Measurements from ENCODE around the gene ACMSD. TPM values are rescaled to one million over a fixed set of nuclear protein-coding genes. Genes with fewer than 3 reads are reported as not detected.

Gene ACMSD
- total and polyA plus RNA-seq, 2 experiments from 2014 or later, result 0.11 TPM; not detected in 1

DNA sequence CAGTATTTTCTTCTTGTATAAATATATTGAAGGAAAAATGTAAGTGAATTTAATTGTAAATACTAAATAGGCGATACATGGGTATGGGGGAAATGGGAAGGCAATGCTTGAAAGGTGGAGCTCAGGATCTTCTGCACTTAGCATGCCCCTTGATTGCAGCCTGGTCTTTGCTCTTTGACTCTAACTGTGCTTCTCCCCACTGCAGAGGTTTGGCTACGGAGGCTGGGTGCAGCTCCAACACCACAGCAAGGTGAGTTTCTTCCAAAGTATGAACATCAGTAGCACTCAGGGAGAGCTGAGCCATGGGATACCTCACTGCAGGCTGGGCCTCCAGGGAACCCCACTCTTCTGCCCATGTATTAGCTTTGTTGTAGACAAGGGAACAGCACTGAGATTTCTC is 6.6 kb downstream of the ACMSD start:
- peaks cover 11% of the 10 kb centered on the region; the same call in 2 of the 3 replicates for H3K4me1 Mint-ChIP-seq
- H3K27ac Mint-ChIP-seq, result no peak overlapping the region

More for the DNA sequence above, 6.6 kb downstream of the ACMSD start:
- no peaks in the 10 kb centered on the region for H3K36me3 ChIP-seq (ENCODE audit: insufficient read depth)
- no peak overlapping the region for H3K4me3 ChIP-seq
- 0 out of 2 replicates have a peak, but pooled peaks cover 3% of the 10 kb centered on the region for H3K9me2 ChIP-seq (ENCODE audit: insufficient read depth)
- H3K27me3 Mint-ChIP-seq (ENCODE audit: insufficient read depth, low read depth, poor library complexity), result peaks cover 2% of the 10 kb centered on the region
- ATAC-seq (no peak), DNase-seq (ENCODE audit: low spot score) (no peak)
- peaks cover 8% of the 10 kb centered on the region; the same call in 2 of the 3 replicates for H3K9me3 Mint-ChIP-seq
- H2AFZ ChIP-seq, result no peak overlapping the region; the same call in 1 of the 2 replicates
- H3K79me2 ChIP-seq (replicated peaks; ENCODE audit: insufficient read depth), result no peaks in the 10 kb centered on the region
- H3K27ac ChIP-seq (ENCODE audit: low read depth), result no peak overlapping the region
- no peaks in the 10 kb centered on the region for H3F3A ChIP-seq (replicated peaks; ENCODE audit: low read depth)
- no peak overlapping the region for H3K4me3 Mint-ChIP-seq
- H4K20me1 ChIP-seq (replicated peaks; ENCODE audit: insufficient read depth), result no peaks in the 10 kb centered on the region
- no peak overlapping the region for H3K4me2 ChIP-seq
- no peaks in the 10 kb centered on the region; the same call in 2 of the 3 replicates for H3K36me3 Mint-ChIP-seq (ENCODE audit: low read depth)
- TF ChIP-seq ZNF114 (CRISPR knock-in tag; IDR thresholded peaks at IDR 0.05), result no peak
- TF ChIP-seq CREB1 (CRISPR knock-in tag; IDR thresholded peaks at IDR 0.05; ENCODE audit: low read depth), result no peak
- no peak for TF ChIP-seq JUNB (IDR thresholded peaks at IDR 0.05; ENCODE audit: unreplicated experiment)
- TF ChIP-seq EZH2 (IDR thresholded peaks at IDR 0.05; ENCODE audit: low read depth, unreplicated experiment), result no peak
- TF ChIP-seq ZNF331 (CRISPR knock-in tag; IDR thresholded peaks at IDR 0.05; ENCODE audit: low read depth), result no peak
- TF ChIP-seq STAT1 (IDR thresholded peaks at IDR 0.05; ENCODE audit: unreplicated experiment), result no peak
- TF ChIP-seq, protein P1, sequence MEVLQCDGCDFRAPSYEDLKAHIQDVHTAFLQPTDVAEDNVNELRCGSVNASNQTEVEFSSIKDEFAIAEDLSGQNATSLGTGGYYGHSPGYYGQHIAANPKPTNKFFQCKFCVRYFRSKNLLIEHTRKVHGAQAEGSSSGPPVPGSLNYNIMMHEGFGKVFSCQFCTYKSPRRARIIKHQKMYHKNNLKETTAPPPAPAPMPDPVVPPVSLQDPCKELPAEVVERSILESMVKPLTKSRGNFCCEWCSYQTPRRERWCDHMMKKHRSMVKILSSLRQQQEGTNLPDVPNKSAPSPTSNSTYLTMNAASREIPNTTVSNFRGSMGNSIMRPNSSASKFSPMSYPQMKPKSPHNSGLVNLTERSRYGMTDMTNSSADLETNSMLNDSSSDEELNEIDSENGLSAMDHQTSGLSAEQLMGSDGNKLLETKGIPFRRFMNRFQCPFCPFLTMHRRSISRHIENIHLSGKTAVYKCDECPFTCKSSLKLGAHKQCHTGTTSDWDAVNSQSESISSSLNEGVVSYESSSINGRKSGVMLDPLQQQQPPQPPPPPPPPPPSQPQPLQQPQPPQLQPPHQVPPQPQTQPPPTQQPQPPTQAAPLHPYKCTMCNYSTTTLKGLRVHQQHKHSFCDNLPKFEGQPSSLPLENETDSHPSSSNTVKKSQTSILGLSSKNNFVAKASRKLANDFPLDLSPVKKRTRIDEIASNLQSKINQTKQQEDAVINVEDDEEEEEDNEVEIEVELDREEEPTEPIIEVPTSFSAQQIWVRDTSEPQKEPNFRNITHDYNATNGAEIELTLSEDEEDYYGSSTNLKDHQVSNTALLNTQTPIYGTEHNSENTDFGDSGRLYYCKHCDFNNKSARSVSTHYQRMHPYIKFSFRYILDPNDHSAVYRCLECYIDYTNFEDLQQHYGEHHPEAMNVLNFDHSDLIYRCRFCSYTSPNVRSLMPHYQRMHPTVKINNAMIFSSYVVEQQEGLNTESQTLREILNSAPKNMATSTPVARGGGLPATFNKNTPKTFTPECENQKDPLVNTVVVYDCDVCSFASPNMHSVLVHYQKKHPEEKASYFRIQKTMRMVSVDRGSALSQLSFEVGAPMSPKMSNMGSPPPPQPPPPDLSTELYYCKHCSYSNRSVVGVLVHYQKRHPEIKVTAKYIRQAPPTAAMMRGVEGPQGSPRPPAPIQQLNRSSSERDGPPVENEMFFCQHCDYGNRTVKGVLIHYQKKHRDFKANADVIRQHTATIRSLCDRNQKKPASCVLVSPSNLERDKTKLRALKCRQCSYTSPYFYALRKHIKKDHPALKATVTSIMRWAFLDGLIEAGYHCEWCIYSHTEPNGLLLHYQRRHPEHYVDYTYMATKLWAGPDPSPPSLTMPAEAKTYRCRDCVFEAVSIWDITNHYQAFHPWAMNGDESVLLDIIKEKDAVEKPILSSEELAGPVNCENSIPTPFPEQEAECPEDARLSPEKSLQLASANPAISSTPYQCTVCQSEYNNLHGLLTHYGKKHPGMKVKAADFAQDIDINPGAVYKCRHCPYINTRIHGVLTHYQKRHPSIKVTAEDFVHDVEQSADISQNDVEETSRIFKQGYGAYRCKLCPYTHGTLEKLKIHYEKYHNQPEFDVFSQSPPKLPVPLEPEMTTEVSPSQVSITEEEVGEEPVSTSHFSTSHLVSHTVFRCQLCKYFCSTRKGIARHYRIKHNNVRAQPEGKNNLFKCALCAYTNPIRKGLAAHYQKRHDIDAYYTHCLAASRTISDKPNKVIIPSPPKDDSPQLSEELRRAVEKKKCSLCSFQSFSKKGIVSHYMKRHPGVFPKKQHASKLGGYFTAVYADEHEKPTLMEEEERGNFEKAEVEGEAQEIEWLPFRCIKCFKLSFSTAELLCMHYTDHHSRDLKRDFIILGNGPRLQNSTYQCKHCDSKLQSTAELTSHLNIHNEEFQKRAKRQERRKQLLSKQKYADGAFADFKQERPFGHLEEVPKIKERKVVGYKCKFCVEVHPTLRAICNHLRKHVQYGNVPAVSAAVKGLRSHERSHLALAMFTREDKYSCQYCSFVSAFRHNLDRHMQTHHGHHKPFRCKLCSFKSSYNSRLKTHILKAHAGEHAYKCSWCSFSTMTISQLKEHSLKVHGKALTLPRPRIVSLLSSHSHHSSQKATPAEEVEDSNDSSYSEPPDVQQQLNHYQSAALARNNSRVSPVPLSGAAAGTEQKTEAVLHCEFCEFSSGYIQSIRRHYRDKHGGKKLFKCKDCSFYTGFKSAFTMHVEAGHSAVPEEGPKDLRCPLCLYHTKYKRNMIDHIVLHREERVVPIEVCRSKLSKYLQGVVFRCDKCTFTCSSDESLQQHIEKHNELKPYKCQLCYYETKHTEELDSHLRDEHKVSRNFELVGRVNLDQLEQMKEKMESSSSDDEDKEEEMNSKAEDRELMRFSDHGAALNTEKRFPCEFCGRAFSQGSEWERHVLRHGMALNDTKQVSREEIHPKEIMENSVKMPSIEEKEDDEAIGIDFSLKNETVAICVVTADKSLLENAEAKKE (CRISPR knock-in tag; IDR thresholded peaks at IDR 0.05), result no peak
- TF ChIP-seq, protein P2, sequence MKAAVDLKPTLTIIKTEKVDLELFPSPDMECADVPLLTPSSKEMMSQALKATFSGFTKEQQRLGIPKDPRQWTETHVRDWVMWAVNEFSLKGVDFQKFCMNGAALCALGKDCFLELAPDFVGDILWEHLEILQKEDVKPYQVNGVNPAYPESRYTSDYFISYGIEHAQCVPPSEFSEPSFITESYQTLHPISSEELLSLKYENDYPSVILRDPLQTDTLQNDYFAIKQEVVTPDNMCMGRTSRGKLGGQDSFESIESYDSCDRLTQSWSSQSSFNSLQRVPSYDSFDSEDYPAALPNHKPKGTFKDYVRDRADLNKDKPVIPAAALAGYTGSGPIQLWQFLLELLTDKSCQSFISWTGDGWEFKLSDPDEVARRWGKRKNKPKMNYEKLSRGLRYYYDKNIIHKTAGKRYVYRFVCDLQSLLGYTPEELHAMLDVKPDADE (IDR thresholded peaks at IDR 0.05), result no peak
- no peaks in the 10 kb centered on the region for H3K4me1 ChIP-seq (ENCODE audit: insufficient read depth)
- H3K27me3 ChIP-seq (ENCODE audit: insufficient read depth), result no peaks in the 10 kb centered on the region

All from GM23338 (cell line).